Measurements from ENCODE around the gene STAT4.

- no peak for TF ChIP-seq CTCF (IDR thresholded peaks at IDR 0.05)
- no peak for TF ChIP-seq POLR2A (IDR thresholded peaks at IDR 0.05)
- no peak for TF ChIP-seq EP300 (IDR thresholded peaks at IDR 0.05)
Measured at GRCh38 chr2:190993292-190993643, 157.5 kb downstream of the STAT4 start.
